Measurements from ENCODE around the gene PRL. TPM values are rescaled to one million over a fixed set of nuclear protein-coding genes. Genes with fewer than 3 reads are reported as not detected.

The PRL gene
- total RNA-seq: not detected

DNA sequence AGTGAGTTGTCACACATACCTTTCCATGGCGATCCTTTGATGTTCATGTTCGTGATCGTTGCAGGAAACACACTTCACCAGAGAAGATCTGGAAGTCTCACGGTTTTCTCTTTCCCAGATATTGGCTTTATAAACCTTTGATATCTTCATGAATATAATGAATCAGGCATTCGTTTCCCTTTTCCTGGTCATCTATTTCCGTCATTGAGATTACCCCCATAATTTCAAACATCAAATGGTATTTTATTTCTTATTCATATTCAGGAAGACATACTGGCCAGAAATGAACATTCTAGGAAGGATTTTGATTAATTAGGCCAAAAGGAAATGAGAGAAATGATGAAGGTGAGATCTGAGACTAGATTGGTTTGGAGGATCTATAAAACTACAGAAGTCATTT lies at the start of gene PRL:
Gene PRL (minus strand): TSS at position 101 of the 400 bp plus-strand sequence. CDS start 54 bp downstream, at position 47.

